H9 (cell line): ENCODE results near the gene GRID1. TPM values are rescaled to one million over a fixed set of nuclear protein-coding genes. Genes with fewer than 3 reads are reported as not detected.

Source experiments
- DNase-seq: peaks from one replicate; pipeline ENCODE4 v3.0.0-alpha.2; 2017
- H2AFZ ChIP-seq: one replicate; pipeline ENCODE4 v1.6.1; 2013; ENCODE audit warnings: mild to moderate bottlenecking, low read length, control low read depth, moderate library complexity
- H2AK5ac ChIP-seq: 2 replicates; pipeline ENCODE4 v1.6.1; 2013; ENCODE audit warnings: low read length, control low read depth, mixed read lengths; ENCODE audit not compliant: insufficient read length
- H2BK120ac ChIP-seq: one replicate; pipeline ENCODE4 v1.6.1; 2013; ENCODE audit warnings: low read depth, mild to moderate bottlenecking, low read length, control low read depth, inconsistent platforms; ENCODE audit not compliant: poor library complexity, severe bottlenecking
- H2BK12ac ChIP-seq: 2 replicates; pipeline ENCODE4 v1.6.1; 2013; ENCODE audit warnings: low read length, control low read depth, mixed read lengths, low read depth; ENCODE audit not compliant: insufficient read length
- H2BK15ac ChIP-seq: 2 replicates; pipeline ENCODE4 v1.6.1; 2013; ENCODE audit warnings: low read depth, low read length, control low read depth
- H2BK20ac ChIP-seq: one replicate; pipeline ENCODE4 v1.6.1; 2013; ENCODE audit warnings: low read depth, mild to moderate bottlenecking, low read length, control low read depth, inconsistent platforms; ENCODE audit not compliant: poor library complexity, severe bottlenecking
- H2BK5ac ChIP-seq: 2 replicates; pipeline ENCODE4 v1.6.1; 2013; ENCODE audit warnings: low read length, control low read depth, mixed read lengths; ENCODE audit not compliant: insufficient read length
- H3K14ac ChIP-seq: 2 replicates; pipeline ENCODE4 v1.6.1; 2013; ENCODE audit warnings: low read length, control low read depth; ENCODE audit not compliant: insufficient read depth
- H3K18ac ChIP-seq: 2 replicates; pipeline ENCODE4 v1.6.1; 2013; ENCODE audit warnings: low read depth, mild to moderate bottlenecking, mixed read lengths, low read length, control low read depth; ENCODE audit not compliant: insufficient read length
- H3K23ac ChIP-seq: 2 replicates; pipeline ENCODE4 v1.6.1; 2013; ENCODE audit warnings: low read length, control low read depth, mixed read lengths, low read depth; ENCODE audit not compliant: insufficient read length
- H3K23me2 ChIP-seq: 2 replicates; pipeline ENCODE4 v1.6.1; 2013; ENCODE audit warnings: low read depth, mild to moderate bottlenecking, mixed read lengths, low read length, control low read depth; ENCODE audit not compliant: insufficient read length, poor library complexity, severe bottlenecking
- H3K27ac ChIP-seq: 2 replicates; pipeline ENCODE4 v1.5.1; 2013; ENCODE audit warnings: low read length, control low read depth, mixed read lengths, low read depth; ENCODE audit not compliant: insufficient read length
- H3K27me3 ChIP-seq: 2 replicates; pipeline ENCODE4 v1.6.1; 2013; ENCODE audit warnings: low read length, control low read depth, inconsistent platforms; ENCODE audit not compliant: insufficient read depth
- H3K4ac ChIP-seq: 2 replicates; pipeline ENCODE4 v1.6.1; 2013; ENCODE audit warnings: low read depth, mild to moderate bottlenecking, control low read depth, inconsistent platforms, low read length, moderate library complexity
- H3K4me1 ChIP-seq: 2 replicates; pipeline ENCODE4 v1.6.1; 2013; ENCODE audit warnings: low read length, control low read depth, inconsistent platforms; ENCODE audit not compliant: insufficient read depth
- H3K4me2 ChIP-seq: 2 replicates; pipeline ENCODE4 v1.6.1; 2013; ENCODE audit warnings: low read length, control low read depth, mixed read lengths; ENCODE audit not compliant: insufficient read length, insufficient read depth
- H3K56ac ChIP-seq: 2 replicates; pipeline ENCODE4 v1.6.1; 2013; ENCODE audit warnings: low read depth, mild to moderate bottlenecking, mixed read lengths, low read length, control low read depth; ENCODE audit not compliant: insufficient read length
- H3K79me1 ChIP-seq: 2 replicates; pipeline ENCODE4 v1.6.1; 2013; ENCODE audit warnings: low read depth, mild to moderate bottlenecking, moderate library complexity, low read length, control low read depth, inconsistent platforms; ENCODE audit not compliant: insufficient read depth, poor library complexity, severe bottlenecking
- H3K79me2 ChIP-seq: 2 replicates; pipeline ENCODE4 v1.6.1; 2013; ENCODE audit warnings: low read length, control low read depth, inconsistent platforms; ENCODE audit not compliant: insufficient read depth
- H3K9ac ChIP-seq: 2 replicates; pipeline ENCODE4 v1.6.1; 2013; ENCODE audit warnings: low read length, control low read depth, mixed read lengths; ENCODE audit not compliant: insufficient read length; ENCODE audit errors: extremely low read depth
- H3K9me3 ChIP-seq: one replicate; pipeline ENCODE4 v1.6.1; 2013; ENCODE audit warnings: low read depth, low read length, inconsistent platforms; ENCODE audit not compliant: control insufficient read depth
- H3T11ph ChIP-seq: one replicate; pipeline ENCODE4 v1.6.1; 2013; ENCODE audit warnings: mild to moderate bottlenecking, low read length, control low read depth, inconsistent platforms
- H4K20me1 ChIP-seq: one replicate; pipeline ENCODE4 v1.6.1; 2013; ENCODE audit not compliant: control insufficient read depth, insufficient read length, insufficient read depth
- H4K5ac ChIP-seq: 2 replicates; pipeline ENCODE4 v1.6.1; 2013; ENCODE audit warnings: low read depth, mild to moderate bottlenecking, mixed read lengths, low read length, control low read depth; ENCODE audit not compliant: insufficient read length
- H4K8ac ChIP-seq: replicated peaks from 2 replicates; pipeline ENCODE4 v1.6.1; 2013; ENCODE audit warnings: low read length, control low read depth, mixed read lengths, low read depth; ENCODE audit not compliant: insufficient read length
- H4K91ac ChIP-seq: 2 replicates; pipeline ENCODE4 v1.6.1; 2013; ENCODE audit warnings: low read depth, mild to moderate bottlenecking, moderate library complexity, mixed read lengths, low read length, control low read depth; ENCODE audit not compliant: insufficient read length
- H3K27ac Mint-ChIP-seq, 3 experiments: 2 replicates in 2 of 3; 3 replicates in 1 of 3; pipeline ENCODE4 v1.8.0; 2020 to 2021; ENCODE audit warnings: mixed read lengths in 3 of 3, mild to moderate bottlenecking in 1 of 3, moderate library complexity in 1 of 3
- H3K27me3 Mint-ChIP-seq: 2 replicates; pipeline ENCODE4 v1.8.0; 2021; ENCODE audit warnings: low read depth, mild to moderate bottlenecking, moderate library complexity, mixed read lengths
- H3K36me3 Mint-ChIP-seq, 3 experiments: 2 replicates in 2 of 3; 3 replicates in 1 of 3; pipeline ENCODE4 v1.8.0; 2020 to 2021; ENCODE audit warnings: low read depth in 3 of 3, mixed read lengths in 3 of 3; ENCODE audit not compliant: insufficient read depth in 1 of 3
- H3K4me1 Mint-ChIP-seq, 2 experiments: 2 replicates each; pipeline ENCODE4 v1.8.0; 2020; ENCODE audit warnings: mixed read lengths in 2 of 2
- H3K4me3 Mint-ChIP-seq, 2 experiments: 2 replicates in 1 of 2; 3 replicates in 1 of 2; pipeline ENCODE4 v1.8.0; 2020 to 2021; ENCODE audit warnings: mild to moderate bottlenecking in 2 of 2, mixed read lengths in 2 of 2, moderate library complexity in 1 of 2
- H3K9me3 Mint-ChIP-seq, 2 experiments: 2 replicates in 1 of 2; 3 replicates in 1 of 2; pipeline ENCODE4 v1.8.0; 2020; ENCODE audit warnings: mild to moderate bottlenecking in 2 of 2, mixed read lengths in 2 of 2, moderate library complexity in 1 of 2
- CTCF ChIP-seq: fragments of 200-600 bp; sonication (generic); conservative IDR thresholded peaks from 3 replicates; pipeline ENCODE4 v1.8.0; 2021; ENCODE audit warnings: antibody characterized with exemption, mild to moderate bottlenecking
- WGBS: extraction: QIAGEN DNeasy Blood & Tissue Kit; methylation state at CpG from one replicate; pipeline ENCODE4 v1.1.7; 2013; ENCODE audit warnings: missing lambda C conversion rate, low lambda C conversion rate, mixed read lengths; ENCODE audit not compliant: insufficient read length; ENCODE audit errors: extremely low coverage; 5-methylcytosine and 5-hydroxymethylcytosine counted together
- total RNA-seq: library from RNA; stranded (reverse); gene quantifications from 2 replicates; pipeline ENCODE4 v1.2.1, GENCODE V29; 2021

Gene GRID1
- total RNA-seq, 1 experiment from 2014 or later, result 0.35 TPM

GRCh38 chr10:86399879-86400704, 33.5 kb upstream of the GRID1 start:
- no peak overlapping the region for H2AK5ac ChIP-seq
- no CpG with 5 or more reads among the region's 90 CpGs for WGBS

More at GRCh38 chr10:86399879-86400704, 33.5 kb upstream of the GRID1 start:
- Histone ChIP-seq H3K9ac (no peak overlapping the region), H4K8ac (no peak overlapping the region), H3K23ac (no peak overlapping the region), H3K18ac (no peak overlapping the region), H2BK15ac (no peak overlapping the region), H2AFZ (no peak overlapping the region), H3T11ph (no peak overlapping the region), H3K4me1 (peaks cover 6% of the 10 kb centered on the region; the same call in 1 of the 2 replicates), H2BK12ac (no peak overlapping the region), H3K79me1 (no peaks in the 10 kb centered on the region), H3K27me3 (peaks cover 19% of the 10 kb centered on the region; the same call in 1 of the 2 replicates), H3K79me2 (no peaks in the 10 kb centered on the region), H3K9me3 (no peaks in the 10 kb centered on the region), H2BK5ac (no peak overlapping the region), H2BK20ac (no peak overlapping the region), H4K5ac (no peak overlapping the region), H3K14ac (no peak overlapping the region; the same call in 1 of the 2 replicates), H3K4ac (no peak overlapping the region), H3K4me2 (peak overlapping the region; percentile 39), H4K20me1 (no peaks in the 10 kb centered on the region), H4K91ac (no peak overlapping the region), H3K56ac (no peak overlapping the region), H3K27ac (no peak overlapping the region), H2BK120ac (no peak overlapping the region), H3K23me2 (peaks cover 15% of the 10 kb centered on the region)
- Mint-ChIP-seq H3K36me3 (peaks cover 0 to 1% (median 0%) of the 10 kb centered on the region in 3 experiments; a peak in 2 of 7 replicates), H3K9me3 (peaks cover 0 to 5% of the 10 kb centered on the region in 2 experiments; a peak in 3 of 5 replicates), H3K27me3 (peaks cover 70% of the 10 kb centered on the region), H3K4me1 (peaks cover 22 to 23% of the 10 kb centered on the region in 2 experiments), H3K27ac (no peak overlapping the region), H3K4me3 (peak overlapping the region; percentile 75 to 82)
- peak; percentile 97 for DNase-seq
- peak; percentile 97 for TF ChIP-seq CTCF
